Left colon (tissue), 2 donors: Measurements from ENCODE around the gene NSF. TPM values are rescaled to one million over a fixed set of nuclear protein-coding genes. Genes with fewer than 3 reads are reported as not detected.
"Not testable (repeated sequence)": the region's sequence is repeated elsewhere in the genome, so short reads cannot be mapped to it uniquely, and the experiment has no call there.

Experiments
- ATAC-seq: fragments of 200-7000 bp; cut with Tn5 transposase; one replicate; pipeline ENCODE4 v1.9.1; 2020; ENCODE audit warnings: mild to moderate bottlenecking, moderate library complexity
- DNase-seq, 2 donors: peaks; one replicate each; pipeline ENCODE4 v3.0.0-alpha.2; 2020
- intact Hi-C, 2 donors: fragments of 100-400 bp; cut with DNase I in 1 of 2; cut with micrococcal nuclease in 1 of 2; formaldehyde crosslinking; loops; one replicate each; pipeline versions ENCODE4 v1.11.2 to v1.14.0; 2022; cut with DNase I, micrococcal nuclease
- total RNA-seq, 2 donors: library from RNA; stranded (reverse); fragmentation: NEBNext Ultra II Directional; extraction: Animal tissue kit (Norgen Biotek cat#: 25700); gene quantifications; one replicate each; pipeline ENCODE4 v1.2.1, GENCODE V29; 2021
- donor health status: DM: no; HTN: no; CAD: no.
- donor health status: DM: yes; HTN: yes; CAD: no.

Gene NSF
- total RNA-seq, 2 donors from 2014 or later: 72.8 to 79.3 TPM

DNA sequence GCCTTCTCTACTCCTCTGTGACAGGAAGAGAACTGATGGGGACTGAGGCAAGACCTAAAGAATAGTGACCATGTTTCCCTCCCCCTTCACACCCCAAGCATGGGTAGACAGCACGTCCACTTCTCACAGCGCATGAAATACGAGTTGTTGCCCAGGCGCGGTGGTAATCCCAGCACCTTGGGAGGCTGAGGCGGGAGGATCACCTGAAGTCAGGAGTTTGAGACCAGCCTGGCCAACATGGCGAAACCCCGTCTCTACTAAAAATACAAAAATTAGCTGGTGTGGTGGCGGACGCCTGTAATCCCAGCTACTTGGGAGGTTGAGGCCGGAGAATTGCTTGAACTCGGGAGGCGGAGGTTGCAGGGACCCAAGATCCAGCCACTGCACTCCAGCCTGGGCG is 178.4 kb downstream of the NSF start:
- DNase-seq, intact Hi-C loops, ATAC-seq: not testable (repeated sequence)

DNA sequence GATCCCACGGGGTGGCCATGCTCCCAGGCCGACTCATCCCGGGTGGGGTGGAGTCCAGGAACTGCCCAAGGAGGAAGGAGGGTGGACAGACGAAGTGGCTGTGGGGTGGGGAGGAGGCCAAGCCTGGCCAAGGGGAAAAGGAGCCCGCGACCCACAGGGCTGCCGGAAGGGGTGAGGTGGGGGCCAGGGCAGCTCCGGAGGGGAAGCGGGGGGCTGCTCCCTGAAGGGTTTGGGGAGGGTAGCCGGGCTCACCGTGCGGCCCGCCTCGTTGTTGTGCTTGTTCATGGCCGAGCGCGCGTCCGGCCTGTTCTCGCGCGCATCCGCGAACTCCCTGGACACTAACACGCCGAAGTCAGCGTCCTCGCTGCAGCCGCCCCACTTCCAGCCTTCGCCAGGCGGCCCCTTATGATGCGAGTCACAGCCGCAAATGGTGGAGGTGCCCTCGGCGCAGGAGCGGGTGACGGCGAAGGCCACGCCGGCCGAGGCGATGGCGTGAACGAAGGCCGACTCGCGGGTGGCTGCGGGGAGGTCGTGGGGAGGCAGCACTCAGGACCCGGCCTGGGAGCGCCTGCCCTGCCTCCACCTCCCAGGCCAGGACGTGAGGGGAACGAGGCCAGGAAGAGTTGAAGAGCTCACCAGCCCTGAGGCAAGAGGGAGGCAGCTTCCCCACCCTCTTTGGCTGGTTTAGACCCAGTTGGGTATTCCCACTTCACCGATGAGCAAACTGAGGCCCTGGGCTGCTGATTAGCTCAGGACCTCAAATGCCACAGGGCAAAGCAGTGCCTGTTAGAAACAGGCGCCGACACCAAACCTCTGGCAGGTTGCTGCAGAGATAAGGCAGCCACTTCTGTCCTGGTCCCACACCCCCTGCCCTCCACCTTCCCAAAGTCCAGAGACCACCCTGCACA is 179.3 kb downstream of the NSF start:
- intact Hi-C loops: no loop called here
- DNase-seq (peak in 1 of 2 donors; percentile 11), ATAC-seq (no peak)

DNA sequence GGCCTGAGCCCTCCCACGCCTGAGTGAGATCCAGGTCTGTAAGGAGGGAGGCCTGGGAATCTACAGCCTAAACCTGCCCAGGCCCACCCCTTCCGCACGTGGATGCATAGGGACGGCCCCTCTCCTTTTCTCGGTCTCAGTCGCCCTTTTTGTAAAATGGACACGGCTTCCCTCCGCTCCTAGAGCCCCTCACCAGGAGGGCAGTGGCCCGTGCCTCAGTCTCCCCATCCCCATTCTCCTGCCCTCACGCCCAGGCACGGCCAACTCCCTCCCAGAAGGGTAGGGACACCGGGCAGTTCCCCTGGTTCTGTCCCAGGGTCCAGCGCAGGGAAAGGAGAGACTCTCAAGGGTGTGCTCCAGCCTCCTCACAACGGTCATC is 180.0 kb downstream of the NSF start:
- DNase-seq: no peak
- intact Hi-C loops: no loop called here
- ATAC-seq: no peak

DNA sequence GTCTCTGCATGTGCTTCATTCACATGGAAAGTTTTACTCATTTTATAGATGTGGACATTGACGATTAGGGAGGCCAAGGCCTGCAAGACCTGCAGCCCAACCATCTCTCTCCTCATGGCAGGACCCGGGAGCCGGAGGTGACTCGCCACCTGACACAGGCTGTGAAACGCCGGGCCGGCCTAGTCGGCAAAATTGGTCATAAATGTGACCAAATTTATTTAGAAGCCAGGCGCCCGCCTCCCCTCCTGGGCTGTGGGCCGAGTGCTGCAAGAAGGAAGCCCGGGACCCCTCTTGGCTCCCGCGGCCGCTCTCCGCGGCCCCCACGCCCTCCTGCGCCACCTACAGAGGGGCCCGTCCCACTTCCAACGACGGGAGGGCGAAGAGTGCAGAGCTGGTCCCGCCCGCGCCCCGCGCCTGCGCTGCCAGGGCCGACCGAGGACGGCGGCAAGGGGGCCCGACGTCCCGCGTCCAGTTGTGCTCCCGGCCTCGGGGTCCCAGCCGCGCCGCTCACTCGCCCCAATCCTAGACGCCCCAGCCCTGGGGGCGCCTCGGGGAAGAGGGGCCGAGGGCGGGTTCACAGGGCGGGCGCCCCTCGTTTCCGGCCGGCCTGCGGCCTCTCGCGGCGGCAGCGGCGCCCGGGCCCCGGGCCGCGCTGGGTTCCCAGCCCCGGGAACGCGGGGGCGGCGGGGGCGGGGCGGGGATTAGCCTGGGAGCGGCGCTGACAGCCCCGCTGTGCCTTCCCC is 180.5 kb downstream of the NSF start:
- DNase-seq: peak; percentile 41 to 59
- intact Hi-C loops: no loop called here
- peak; percentile 79 for ATAC-seq

DNA sequence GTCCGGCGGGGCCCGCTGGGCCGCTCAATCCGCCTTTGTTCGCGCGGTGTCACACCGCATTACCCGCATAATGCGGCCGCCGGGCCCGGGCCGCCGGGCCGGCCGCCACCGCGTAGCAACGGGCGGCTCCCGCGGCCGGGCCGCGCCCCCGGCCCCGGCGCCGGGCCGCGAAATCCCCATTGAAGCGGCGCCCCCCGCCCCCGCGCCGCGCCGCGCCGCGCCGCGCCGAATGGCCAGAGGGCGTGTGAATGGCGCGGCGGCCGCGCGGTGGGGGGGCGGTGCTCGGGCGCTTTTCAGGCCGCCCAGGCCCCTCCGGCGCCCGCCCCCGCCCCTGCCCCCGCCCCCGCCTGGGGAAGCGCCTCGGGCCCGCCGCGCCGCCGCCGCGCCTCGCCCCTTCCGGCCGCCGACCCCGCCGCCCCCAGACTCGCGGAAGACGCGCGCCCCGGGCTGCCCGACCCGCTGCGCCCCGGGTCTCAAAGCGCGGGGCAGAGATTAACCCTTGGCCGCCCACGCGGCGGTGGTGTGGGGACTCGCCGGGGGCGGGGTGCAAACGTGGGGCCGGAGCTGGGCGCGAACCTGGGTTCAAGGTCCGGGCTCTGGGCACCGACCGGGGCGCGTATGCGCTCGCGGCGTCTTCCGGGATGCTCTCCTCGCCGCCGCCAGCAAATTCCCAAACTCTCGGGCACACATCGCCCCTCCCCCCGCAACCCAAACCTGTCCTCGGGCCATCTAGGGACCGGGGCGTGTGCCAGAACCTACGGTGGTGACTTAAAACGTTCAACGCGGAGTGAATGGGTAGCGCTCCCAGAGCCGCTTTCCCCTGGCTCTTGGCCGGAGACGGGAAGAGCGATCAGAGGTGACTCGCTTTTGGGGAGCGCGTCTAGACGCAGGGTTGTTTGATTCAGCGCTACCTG is 181.3 kb downstream of the NSF start:
- intact Hi-C loops: no loop called here
- peak in 1 of 2 donors; percentile 60 for DNase-seq
- peak; percentile 67 for ATAC-seq

DNA sequence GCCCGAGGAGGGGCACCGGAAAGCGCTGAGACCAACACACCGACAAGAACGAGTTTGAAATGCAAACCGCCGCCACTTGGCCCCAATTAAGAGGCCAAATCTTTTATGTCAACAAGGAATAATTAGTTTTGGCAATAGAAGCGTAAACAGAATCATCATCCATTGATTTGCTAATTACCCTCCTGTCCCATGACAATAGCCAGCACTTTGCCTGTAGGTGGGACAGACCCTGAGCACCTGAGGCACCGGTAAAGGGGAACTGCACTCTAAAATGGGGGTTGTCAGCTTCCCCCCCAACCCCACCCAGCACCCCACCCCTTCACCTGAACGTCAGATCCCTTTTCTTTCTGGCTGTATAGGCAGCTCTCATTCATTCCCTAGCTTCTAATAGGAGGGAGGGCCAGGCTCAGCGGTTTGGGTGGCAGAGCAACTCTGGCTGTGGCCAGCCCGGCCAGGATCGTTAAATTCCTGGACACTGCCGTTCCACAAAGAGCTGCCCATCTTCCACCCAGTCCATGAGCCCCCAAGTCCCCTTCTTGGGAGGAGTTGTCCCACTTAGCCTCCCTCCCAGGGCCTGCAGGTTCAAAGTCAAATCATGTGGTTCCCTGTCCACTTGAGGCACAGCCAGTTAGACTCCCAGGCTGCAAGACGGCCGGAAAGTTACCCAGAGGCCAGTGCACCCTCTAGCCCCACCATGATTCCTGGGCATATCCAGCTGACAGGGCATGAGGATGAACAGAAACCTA is 182.2 kb downstream of the NSF start:
- intact Hi-C loops: no loop called here
- DNase-seq (no peak), ATAC-seq (no peak)

DNA sequence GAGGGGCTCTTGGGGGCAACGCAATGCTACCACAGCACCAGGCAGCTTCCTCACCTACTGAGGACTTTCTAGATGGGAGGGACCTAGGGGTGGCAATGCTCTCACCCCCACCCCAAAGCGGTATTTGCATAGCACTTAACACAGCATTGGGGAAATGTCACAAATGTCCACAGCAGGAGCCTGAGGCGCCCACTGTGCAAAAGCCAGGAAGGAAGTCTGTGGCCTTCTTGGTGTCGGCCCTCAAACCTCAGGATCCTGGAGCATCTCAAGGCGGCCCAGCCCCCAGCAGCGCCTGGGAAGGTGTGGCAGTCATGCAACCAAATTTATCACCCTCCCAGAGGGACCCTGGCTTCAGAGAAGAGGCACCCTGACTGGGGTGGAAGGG is 182.7 kb downstream of the NSF start:
- no peak for DNase-seq
- no peak for ATAC-seq
- intact Hi-C loops: no loop called here

DNA sequence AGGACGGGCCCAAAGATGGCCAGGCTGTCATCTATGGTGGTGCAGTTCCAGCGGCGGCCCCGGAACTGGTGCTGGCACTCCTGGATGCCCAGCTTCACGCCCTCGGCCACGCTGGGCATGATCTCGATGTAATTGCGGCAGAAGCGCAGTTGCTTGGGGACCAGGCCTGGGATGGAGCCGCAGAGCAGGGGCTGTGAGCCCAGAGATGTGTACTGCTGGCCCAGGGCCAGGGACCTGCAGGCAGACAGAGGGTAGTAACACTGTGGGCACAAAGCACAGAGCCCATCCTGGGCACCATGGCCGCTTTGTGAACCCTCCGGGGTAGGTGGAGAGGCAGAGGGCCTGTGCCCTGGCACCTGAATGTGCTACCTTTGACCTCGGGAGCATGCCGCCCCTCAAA is 183.2 kb downstream of the NSF start:
- DNase-seq: no peak
- no peak for ATAC-seq
- intact Hi-C loops: no loop called here

DNA sequence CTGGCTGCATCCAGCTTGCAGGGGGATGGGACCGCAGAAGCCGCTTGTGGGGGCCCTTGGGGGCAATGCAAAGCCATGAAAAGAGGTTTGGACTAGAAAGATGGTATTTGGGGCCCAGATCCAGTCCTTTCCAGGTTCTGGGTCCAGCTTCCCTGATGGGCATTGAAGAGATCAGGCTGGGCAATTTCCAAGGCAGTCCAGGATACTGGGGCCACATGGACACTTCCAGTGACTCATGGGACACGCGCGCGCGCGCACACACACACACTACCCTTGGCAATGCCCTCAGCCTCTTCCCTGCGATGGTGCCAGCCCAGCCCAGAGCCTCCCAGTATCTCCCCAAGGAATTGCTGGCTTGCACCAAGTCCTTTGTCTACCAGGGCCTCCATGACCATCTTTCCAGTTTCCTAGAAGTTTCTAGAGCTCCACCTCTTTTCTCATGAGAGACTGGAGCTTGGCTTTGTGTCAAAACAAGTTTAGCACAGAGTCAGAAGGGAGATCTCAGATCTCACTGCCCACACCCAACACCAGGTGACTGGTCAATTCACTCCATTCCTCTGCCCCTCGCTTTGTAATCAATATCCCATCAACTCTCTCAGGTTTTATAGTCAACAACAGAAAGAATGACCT is 183.8 kb downstream of the NSF start:
- intact Hi-C loops: no loop called here
- no peak for ATAC-seq
- no peak for DNase-seq

DNA sequence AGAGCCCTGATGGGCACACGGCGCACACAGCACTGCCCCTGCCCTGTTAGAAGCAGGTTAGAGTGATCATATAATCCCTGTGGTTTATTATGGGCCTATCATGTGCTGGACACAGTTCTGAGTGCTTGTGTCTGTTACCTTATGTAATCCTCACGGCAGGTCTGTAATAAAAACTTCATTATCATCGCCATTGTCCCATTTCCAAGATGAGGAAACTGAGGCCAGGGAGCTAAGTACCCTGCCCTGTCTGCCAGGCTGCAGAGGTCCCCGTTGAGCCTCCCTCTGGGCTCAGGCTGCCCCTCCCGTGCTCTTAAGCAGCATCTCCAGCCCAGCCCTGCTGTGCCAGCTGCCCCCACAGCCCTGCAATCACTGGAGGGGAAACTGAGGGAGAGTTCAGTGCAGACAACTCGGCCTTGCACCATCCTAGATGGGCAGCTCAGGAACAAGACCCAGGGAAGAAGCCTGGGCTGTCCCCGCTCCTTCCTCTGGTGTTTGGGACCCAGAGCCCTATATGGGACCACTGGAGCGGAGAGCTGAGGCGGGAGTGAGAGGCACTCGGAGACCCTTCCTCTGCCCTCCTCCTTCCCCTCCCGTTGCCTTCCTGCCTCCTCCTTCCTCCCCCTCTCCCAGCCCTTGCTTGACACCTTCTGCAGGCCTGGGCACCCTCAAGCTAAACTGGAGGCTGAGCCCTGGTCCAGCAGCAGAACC is 186.0 kb downstream of the NSF start:
- intact Hi-C loops: no loop called here
- DNase-seq (no peak), ATAC-seq (no peak)

DNA sequence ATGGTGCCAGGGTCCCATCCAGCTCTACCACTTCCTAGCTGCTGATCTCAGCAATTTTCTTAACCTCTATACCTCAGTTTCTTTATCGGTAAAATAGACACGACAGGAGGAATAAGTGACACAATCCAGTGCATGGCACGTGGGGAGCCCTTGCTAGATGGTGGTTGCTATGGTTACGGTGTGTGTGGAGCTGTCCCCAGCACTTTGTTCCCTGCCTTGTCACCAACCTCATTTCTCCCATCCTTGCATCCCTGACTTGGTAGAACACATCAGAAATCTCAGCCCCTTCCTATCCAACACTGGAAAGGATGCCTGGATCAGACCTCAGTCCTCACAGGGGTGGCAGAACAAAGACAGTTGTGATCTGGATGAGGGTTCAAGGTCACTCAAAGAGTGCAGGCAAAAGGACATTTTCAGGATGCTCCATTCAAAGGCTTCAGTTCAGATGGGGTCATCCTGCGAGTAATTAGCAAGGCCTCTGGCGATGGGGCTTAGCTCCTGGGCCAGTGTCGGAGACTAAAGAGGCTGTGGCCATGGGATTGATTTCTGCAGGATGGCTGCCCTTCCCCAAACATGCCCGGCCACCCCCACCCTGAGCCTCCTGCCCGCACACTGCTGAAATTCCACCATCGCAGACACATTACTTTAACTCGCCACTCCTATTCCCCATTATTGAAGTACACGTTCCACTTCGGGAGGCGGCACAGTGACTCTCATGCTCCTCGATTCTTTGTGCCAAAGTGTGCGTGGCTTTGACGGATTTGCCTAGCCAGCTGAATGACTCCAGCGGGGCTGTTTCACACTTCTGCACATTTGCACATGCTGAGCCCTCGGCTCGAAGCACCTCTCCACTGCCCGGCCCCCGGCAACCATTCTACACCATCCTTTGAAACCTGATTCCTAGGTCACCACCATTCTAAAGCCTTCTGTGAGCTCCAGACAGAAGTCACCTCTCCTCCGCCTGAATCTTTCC is 187.8 kb downstream of the NSF start:
- ATAC-seq: no peak
- intact Hi-C loops: no loop called here
- DNase-seq: no peak

DNA sequence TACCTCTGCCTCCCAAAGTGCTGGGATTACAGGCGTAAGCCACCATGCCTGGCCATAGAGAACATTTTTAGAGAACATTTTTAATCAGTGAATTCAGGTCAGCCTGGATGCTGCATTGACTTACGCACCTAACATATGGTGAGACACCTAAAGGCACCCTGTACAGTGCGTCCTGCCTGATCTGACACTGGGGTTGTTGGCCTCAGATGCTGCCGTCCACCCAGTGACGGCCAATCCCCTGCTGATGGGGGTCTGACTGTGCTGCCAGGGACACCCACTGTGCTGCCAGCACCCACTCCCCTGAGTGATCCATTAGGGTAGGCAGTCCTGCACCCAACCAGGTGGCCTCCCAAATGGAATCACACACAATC is 189.5 kb downstream of the NSF start:
- intact Hi-C loops: no loop called here
- no peak for ATAC-seq
- DNase-seq: no peak

DNA sequence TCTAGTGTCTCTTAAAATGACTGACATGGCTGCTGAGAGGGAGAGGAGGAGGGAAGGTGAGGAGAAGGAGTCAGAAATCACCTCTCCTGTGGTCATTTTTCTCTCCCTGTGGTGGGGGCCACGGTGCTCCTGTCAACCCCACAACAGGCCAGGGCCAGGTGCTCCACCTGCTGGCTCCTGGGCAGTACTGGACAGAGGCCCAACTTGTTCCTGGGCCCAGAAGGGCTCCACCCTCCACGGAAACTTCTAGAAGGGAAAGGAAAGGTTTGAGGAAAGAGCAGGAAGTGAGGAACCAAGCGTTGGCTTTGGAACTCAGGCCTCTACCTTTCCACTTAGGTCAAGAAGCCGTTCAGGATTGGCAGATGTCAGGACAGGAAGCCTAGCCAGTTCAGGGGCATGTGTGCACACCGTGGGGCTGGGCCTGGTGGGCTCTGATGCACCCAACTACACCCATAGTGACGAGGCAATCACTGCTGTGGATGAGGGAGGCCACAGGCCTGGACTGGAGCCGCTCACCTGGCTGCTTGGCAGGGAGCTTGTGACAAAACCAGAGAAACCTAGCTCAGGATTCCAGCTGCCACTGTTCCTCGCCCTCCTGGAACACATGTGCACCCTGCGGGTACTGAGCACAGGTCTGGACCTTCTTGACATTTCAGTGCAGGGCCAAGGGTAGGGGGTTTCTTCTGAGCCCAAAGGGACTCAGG is 191.9 kb downstream of the NSF start:
- DNase-seq: peak in 1 of 2 donors; percentile 37

DNA sequence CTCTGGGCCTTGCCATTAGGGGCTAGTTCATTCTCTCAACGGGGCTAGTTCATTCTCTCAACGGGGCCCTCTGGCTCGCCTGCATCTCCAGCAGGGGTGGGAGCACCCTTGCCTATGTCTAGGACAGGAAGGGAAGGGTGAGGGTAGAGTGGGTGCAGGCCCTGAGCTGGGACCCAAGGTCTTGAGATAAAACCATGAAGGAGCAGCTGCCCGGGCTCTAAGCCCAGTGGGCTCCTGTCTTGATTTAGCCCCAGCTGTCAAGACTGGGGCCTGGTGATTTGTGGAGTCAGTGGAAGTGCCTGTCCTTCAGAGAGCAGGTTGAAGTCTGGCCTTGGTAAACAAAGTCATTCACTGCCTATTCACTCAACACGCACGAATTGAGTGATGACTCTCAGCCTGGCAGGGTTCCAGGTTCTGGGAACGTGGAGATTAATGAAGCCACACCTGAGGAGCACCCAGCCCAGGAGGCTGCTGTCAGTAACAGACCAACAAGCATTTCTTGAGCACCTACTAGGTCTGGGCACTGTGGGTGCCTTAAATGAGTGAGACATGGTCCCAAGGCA is 192.6 kb downstream of the NSF start:
- ATAC-seq (peak; percentile 87), DNase-seq (peak; percentile 42 to 72)
- intact Hi-C loops: no loop called here

More for the DNA sequence above, 191.9 kb downstream of the NSF start:
- ATAC-seq: peak; percentile 77
- intact Hi-C loops: no loop called here

DNA sequence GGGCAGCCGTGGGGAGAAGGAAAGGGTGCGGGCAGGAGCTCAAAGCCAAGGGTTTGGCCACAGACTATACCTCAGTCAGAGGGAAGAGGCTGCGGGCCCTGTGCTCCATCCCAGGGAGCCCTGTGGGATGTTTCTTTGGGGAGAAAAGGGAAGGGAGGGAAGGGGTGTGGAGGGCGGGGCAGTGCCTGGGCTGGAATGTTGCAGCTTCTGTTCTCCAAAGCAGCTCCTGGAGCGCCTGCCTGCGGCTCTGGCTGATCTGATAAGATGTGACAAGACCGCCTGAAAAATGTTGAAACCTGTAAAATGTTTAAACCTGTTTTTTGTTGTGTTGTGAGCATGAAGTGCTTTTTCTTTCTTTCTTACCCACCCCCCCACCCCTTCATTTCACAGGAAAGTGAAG is 195.2 kb downstream of the NSF start:
- DNase-seq (no peak), ATAC-seq (no peak)
- intact Hi-C loops: no loop called here

DNA sequence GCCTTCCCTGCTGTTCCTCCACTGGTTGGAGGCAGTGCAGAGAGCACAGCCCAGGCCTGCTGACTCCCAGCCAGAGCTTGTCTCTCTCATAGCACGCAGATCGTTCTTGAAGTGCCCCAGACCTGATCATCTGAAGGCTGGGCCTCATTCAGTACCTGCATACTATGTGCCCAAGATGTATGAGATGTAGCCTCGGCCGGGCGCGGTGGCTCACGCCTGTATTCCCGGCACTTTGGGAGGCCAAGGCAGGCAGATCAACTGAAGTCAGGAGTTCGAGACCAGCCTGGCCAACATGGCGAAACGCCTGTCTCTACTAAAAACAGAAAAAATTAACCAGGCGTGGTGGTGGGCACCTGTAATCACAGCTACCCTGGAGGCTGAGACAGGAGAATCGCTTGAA is 197.0 kb downstream of the NSF start:
- intact Hi-C loops: no loop called here
- DNase-seq: no peak
- no peak for ATAC-seq
